Transverse colon (tissue), 4 donors: ENCODE results near the gene IPO8. TPM values are rescaled to one million over a fixed set of nuclear protein-coding genes. Genes with fewer than 3 reads are reported as not detected.

Experiments used
- DNase-seq: peaks from one replicate; pipeline ENCODE4 v3.0.0-alpha.2; 2019
- H3K27ac ChIP-seq, 4 donors: fragments of 200-600 bp; sonication (generic); 2 replicates each; pipeline ENCODE4 v1.5.1; 2016 to 2018; ENCODE audit warnings: inconsistent platforms in 4 of 4
- H3K27me3 ChIP-seq: fragments of 200-600 bp; sonication (generic); 2 replicates; pipeline ENCODE4 v1.5.1; 2017; ENCODE audit warnings: inconsistent platforms
- H3K36me3 ChIP-seq, 4 donors: fragments of 200-600 bp; sonication (generic); 2 replicates each; pipeline ENCODE4 v1.5.1; 2017 to 2019; ENCODE audit warnings: inconsistent platforms in 4 of 4
- H3K4me1 ChIP-seq, 4 donors: fragments of 200-600 bp; sonication (generic); 2 replicates each; pipeline ENCODE4 v1.5.1; 2017 to 2020; ENCODE audit warnings: inconsistent platforms in 4 of 4
- H3K4me3 ChIP-seq, 4 donors: fragments of 200-600 bp; sonication (generic); 1 replicate in 1 of 4; 2 replicates in 3 of 4; pipeline versions ENCODE4 v1.5.1 to v1.6.1; 2017 to 2019; ENCODE audit warnings: inconsistent platforms in 4 of 4
- H3K9me3 ChIP-seq, 2 donors: fragments of 200-600 bp; sonication (generic); 2 replicates each; pipeline ENCODE4 v1.5.1; 2017 to 2019; ENCODE audit warnings: inconsistent platforms in 2 of 2
- EP300 ChIP-seq: sonication (generic); formaldehyde crosslinking; IDR thresholded peaks from one replicate; pipeline ENCODE4 v1.6.1; 2017; ENCODE audit warnings: antibody characterized with exemption, low read depth
- POLR2A ChIP-seq: fragments of 450-650 bp; IDR thresholded peaks from one replicate; pipeline ENCODE4 v1.6.1; 2016; ENCODE audit warnings: antibody characterized with exemption, mild to moderate bottlenecking, moderate library complexity
- POLR2AphosphoS5 ChIP-seq, 3 donors: sonication (generic); formaldehyde crosslinking; IDR thresholded peaks; one replicate each; pipeline ENCODE4 v1.6.1; 2016; ENCODE audit warnings: antibody characterized with exemption in 3 of 3
- WGBS, 2 donors: methylation state at CpG; one replicate each; pipeline ENCODE4 v1.1.5; 2018; ENCODE audit warnings: low coverage in 1 of 2; 5-methylcytosine and 5-hydroxymethylcytosine counted together
- in situ Hi-C, 4 donors: fragments of 200-750 bp; cut with MboI; loops; one replicate each; pipeline versions ENCODE4 v1.15.0 to v1.15.1; 2017; ENCODE audit warnings: low sequenced_read_pairs in 3 of 4, low pct_ligation_motif_present in 1 of 4, low pct_unique_long_range_greater_than_20kb in 1 of 4
- intact Hi-C: fragments of 100-400 bp; cut with DNase I; formaldehyde crosslinking; loops from one replicate; pipeline ENCODE4 v1.15.1; 2023; ENCODE audit warnings: low total_unique reads
- total RNA-seq, 4 donors: library from RNA; depleted of rRNA; stranded (reverse); fragments of >200 nt; gene quantifications; one replicate each; pipeline ENCODE4 v1.1.0, GENCODE V29; 2016
- TF ChIP-seq, protein P1 (sequence below), 5 experiments: fragments of 200-600 bp in 3 of 5; fragments of 450-650 bp in 2 of 5; sonication (generic) in 3 of 5; IDR thresholded peaks; 1 replicate in 2 of 5; 2 replicates in 3 of 5; pipeline ENCODE4 v1.5.1; 2016 to 2017; ENCODE audit warnings: antibody characterized with exemption in 5 of 5, inconsistent platforms in 3 of 5, mild to moderate bottlenecking in 2 of 5, moderate library complexity in 1 of 5

The IPO8 gene
- total RNA-seq, 4 donors from 2014 or later, result 35.2 to 73.9 (median 62.6) TPM

DNA sequence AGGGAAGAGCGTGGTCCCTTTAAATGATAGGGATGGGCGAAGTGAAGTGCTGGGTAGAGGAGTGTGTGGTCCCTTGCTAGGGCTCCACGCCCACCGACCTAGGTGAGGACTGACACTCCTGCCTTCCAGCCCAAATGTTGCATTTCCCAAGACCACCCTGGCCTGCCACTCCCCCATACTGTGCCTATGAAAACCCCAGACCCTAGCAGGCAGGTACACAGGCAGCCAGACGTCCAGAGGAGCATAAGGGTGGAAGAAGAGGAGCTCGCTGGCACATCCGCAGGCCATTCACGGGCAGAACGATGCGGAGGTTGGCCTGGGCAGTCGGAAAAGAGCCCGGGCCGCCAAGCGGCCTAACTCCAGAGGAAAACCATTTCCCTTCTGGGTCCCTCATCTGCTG, 817 bp upstream of the IPO8 start:
- Histone ChIP-seq H3K4me3 (peak overlapping the region in 1 of 4 donors; percentile 99), H3K27me3 (no peaks in the 10 kb centered on the region), H3K9me3 (no peaks in the 10 kb centered on the region), H3K27ac (peak overlapping the region in 1 of 4 donors; percentile 94), H3K36me3 (no peaks in the 10 kb centered on the region), H3K4me1 (peaks cover 13 to 31% (median 14%) of the 10 kb centered on the region in 4 donors)
- DNase-seq, result no peak
- in situ Hi-C loops, result no loop called here
- WGBS, 2 donors, result 84 to 93% methylated on average over 4 to 14 of the region's 14 CpGs
- intact Hi-C loops, result loop anchor here (10.0 kb wide), 1 partner anchor 58 kb away; the partner anchor contains the start of gene CAPRIN2
- TF ChIP-seq, protein P1, sequence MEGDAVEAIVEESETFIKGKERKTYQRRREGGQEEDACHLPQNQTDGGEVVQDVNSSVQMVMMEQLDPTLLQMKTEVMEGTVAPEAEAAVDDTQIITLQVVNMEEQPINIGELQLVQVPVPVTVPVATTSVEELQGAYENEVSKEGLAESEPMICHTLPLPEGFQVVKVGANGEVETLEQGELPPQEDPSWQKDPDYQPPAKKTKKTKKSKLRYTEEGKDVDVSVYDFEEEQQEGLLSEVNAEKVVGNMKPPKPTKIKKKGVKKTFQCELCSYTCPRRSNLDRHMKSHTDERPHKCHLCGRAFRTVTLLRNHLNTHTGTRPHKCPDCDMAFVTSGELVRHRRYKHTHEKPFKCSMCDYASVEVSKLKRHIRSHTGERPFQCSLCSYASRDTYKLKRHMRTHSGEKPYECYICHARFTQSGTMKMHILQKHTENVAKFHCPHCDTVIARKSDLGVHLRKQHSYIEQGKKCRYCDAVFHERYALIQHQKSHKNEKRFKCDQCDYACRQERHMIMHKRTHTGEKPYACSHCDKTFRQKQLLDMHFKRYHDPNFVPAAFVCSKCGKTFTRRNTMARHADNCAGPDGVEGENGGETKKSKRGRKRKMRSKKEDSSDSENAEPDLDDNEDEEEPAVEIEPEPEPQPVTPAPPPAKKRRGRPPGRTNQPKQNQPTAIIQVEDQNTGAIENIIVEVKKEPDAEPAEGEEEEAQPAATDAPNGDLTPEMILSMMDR (IDR thresholded peaks at IDR 0.05), result no peak
- TF ChIP-seq EP300 (no peak), POLR2A (no peak), POLR2AphosphoS5 (IDR thresholded peaks at IDR 0.05) (no peak)

DNA sequence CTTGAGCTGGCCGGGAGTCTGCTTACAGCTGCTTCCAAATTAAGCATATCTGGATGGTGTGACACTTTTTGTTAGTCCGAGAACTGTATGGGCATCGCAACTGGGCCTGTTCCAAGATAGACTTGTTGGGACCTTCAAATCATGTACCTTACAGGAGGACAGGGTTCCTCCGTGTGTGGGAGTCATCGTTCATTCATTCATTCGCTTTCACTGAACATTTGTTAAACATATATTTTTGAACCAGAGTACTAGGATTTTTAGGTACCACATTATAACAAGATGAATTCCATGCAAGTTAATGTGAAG, 387 bp upstream of the IPO8 start:
- Histone ChIP-seq H3K9me3 (no peaks in the 10 kb centered on the region), H3K27ac (peak overlapping the region; percentile 87 to 94 (median 90)), H3K36me3 (no peaks in the 10 kb centered on the region), H3K27me3 (no peaks in the 10 kb centered on the region), H3K4me1 (peaks cover 13 to 33% (median 14%) of the 10 kb centered on the region in 4 donors), H3K4me3 (peak overlapping the region; percentile 21 to 99 (median 96))
- in situ Hi-C loops (no loop called here), intact Hi-C loops (loop anchor here (10.0 kb wide), 1 partner anchor 59 kb away; the partner anchor contains the start of gene CAPRIN2)
- 9 to 13% methylated on average over 5 to 6 of the region's 6 CpGs for WGBS, 2 donors
- TF ChIP-seq POLR2A (no peak), EP300 (no peak), POLR2AphosphoS5 (IDR thresholded peaks at IDR 0.05) (no peak)
- TF ChIP-seq, protein P1 (IDR thresholded peaks at IDR 0.05), result no peak
- no peak for DNase-seq

DNA sequence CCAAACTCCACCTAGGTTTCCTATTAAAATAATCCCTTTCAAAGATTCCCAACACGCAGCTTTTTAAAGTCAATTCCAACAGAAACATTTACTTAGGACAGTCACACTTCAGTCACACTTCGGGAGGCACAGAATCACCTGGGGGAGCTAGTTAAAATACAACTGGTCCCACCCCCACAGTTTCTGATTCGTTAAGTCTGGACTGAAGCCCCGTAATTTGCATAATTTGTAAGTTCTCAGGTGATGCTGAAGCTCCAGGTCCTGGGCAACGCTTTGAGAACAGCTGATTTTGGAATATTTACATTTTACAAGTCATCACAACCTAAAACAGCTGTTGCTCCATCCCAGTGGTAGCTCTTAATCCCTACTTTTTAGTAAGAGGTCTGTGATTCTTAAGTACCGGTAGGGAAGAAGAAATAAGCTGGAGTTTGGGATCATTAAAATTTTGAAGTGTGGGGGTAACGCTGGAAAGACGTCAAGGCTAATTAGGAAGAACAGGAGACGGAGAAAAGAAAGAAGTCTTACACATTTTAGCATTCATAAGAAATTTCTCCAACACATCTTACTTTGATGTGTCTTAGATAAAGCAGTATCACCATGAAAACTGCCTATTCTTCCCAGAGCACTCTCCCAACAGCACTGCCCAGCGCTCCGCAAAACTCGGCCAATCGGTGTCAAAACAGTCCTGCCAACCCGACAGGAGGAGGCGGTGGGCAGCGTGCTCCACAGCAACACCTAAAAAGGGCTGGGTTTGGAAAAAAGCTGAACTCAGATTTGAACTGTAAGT, 1.1 kb downstream of the IPO8 start:
- intact Hi-C loops (loop anchor here (10.0 kb wide), 1 partner anchor 60 kb away; the partner anchor contains the start of gene CAPRIN2), in situ Hi-C loops (no loop called here)
- Histone ChIP-seq H3K4me3 (peak overlapping the region; percentile 93 to 99 (median 96)), H3K27me3 (no peaks in the 10 kb centered on the region), H3K4me1 (peaks cover 13 to 36% (median 14%) of the 10 kb centered on the region in 4 donors), H3K36me3 (no peaks in the 10 kb centered on the region), H3K9me3 (no peaks in the 10 kb centered on the region), H3K27ac (peak overlapping the region; percentile 87 to 94 (median 90))
- peak; percentile 56 for DNase-seq
- 5 to 6% methylated on average over 12 to 16 of the region's 16 CpGs for WGBS, 2 donors
- TF ChIP-seq, protein P1 (IDR thresholded peaks at IDR 0.05), result no peak
- peak; percentile 25 for TF ChIP-seq POLR2A

DNA sequence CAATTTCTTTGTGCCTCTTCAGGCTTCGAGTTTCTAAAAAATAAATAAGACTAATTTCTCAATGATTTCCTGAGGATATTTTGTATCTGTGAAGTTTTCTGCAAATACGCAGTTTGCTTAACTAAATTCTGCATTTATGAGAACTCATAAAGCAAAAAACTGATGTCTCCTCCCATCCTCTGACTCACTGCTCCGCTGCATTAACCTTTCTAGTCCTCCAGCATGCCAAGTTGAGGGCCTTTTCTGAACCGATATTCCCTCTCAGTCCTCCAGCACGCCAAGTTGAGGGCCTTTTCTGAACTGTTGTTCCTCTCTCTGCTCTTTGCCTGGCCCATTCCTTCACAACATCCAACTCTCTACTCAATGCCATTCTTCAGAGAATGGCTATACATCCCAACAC, 3.2 kb downstream of the IPO8 start:
- intact Hi-C loops, result loop anchor here (10.0 kb wide), 1 partner anchor 62 kb away; the partner anchor contains the start of gene CAPRIN2
- in situ Hi-C loops, result no loop called here

More for the DNA sequence above, 3.2 kb downstream of the IPO8 start:
- H3K4me3 ChIP-seq, result no peak overlapping the region
- DNase-seq, result no peak
- no peaks in the 10 kb centered on the region for H3K36me3 ChIP-seq
- H3K4me1 ChIP-seq, result peaks cover 13 to 36% (median 14%) of the 10 kb centered on the region in 4 donors
- no peaks in the 10 kb centered on the region for H3K9me3 ChIP-seq
- 64 to 75% methylated on average over 5 of the region's 5 CpGs for WGBS, 2 donors
- TF ChIP-seq POLR2A (no peak), EP300 (no peak), POLR2AphosphoS5 (IDR thresholded peaks at IDR 0.05) (no peak)
- TF ChIP-seq, protein P1 (IDR thresholded peaks at IDR 0.05), result no peak
- H3K27me3 ChIP-seq, result no peaks in the 10 kb centered on the region
- peak overlapping the region in 1 of 4 donors; percentile 13 for H3K27ac ChIP-seq
